CD4-positive, alpha-beta T cell treated with Interleukin-21 for 1 hour (primary cell): Measurements from ENCODE around the gene ADAM19.
A peak's percentile ranks its signal among the peaks of the same experiment; 100 is the strongest.

Source experiments
- DNase-seq: peaks from one replicate; pipeline ENCODE4 v3.0.0-alpha.2; 2020

The ADAM19 gene

DNA sequence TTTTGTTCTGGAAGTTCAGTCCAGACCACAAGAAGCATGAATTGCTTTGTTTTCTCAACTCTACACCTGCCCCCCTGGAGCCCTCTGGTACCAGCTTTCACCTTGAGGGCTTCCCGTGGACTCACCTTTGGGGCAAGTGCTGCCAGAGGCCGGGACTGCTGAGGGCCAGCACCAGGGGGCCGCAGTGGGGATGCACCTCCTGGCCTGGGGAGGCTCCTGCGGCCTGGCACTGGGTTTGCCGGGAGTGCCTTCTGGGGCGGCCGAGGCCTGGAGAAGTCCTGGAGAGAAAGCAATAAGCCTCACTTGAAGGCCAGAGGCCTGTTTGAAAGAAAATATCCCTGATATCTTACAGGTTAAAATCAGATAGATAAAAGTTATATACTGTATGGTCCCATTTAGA lies 93.9 kb downstream of the ADAM19 start:
- DNase-seq = no peak

GRCh38 chr5:157481265-157481664 lies 94.3 kb downstream of the ADAM19 start:
- DNase-seq = no peak

DNA sequence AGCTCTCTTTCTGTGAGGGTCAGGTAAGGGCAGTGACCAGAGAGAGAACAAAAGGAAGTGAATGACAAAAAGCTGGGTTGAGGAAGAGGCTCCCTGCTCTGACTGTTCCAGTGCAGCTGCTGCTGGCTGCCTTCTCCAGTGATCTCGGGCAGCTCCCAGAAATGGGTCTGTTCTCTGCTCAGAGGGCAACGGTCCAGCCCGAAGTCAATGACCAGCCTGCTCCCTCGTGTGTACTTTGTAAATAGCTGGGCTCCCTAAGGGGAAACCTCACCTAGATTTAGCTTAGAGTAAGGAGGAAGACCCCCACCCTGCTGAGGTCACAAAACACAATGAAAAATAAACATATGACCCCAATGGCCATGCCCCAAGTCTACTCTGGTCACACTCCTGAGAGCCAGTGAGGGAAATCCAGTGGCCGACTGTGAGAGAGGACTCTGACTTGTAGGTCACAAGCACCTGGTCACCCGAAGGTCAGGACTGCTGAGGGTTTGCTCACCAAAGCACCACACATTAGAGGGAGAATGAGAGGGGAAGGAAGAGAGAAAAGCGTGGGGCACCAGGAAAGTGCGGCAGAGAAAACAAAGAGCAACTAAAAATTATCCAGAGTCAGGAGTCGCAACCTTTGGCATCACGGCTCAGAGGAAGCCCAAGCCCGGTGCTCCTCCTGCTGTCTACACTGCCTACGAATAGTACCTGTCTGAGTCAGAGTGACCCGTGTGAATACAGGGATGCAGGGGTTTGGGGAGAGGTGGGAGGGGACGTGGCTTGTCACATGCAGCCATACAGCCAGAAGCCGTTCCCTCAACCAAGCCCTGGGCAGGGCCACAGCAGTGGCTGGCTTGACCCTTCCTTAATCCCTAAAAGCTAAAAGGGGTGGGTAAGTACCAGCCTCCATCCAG lies 95.7 kb downstream of the ADAM19 start:
- no peak for DNase-seq

- DNase-seq = no peak
Observed at GRCh38 chr5:157479166-157479565, 96.4 kb downstream of the ADAM19 start.

DNA sequence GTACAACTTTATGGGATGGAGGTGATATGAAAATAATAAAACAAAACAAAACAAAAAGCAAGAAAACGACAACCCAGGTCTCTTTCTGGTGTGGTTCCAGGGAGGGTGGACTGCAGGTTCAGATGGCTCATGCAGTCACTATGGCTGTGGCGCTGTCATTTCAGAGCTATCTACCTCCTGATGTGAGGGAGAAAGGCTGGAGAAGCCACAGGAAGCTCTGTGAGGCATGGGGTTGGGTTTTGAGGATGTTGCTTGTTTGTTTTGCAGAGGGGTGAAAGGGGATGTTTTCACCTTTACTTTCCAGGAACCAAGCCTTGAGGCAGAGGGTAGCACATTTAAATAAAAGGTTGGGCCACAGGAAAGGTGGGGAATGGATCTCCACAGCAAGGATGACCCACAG lies 96.8 kb downstream of the ADAM19 start:
- DNase-seq = no peak

DNA sequence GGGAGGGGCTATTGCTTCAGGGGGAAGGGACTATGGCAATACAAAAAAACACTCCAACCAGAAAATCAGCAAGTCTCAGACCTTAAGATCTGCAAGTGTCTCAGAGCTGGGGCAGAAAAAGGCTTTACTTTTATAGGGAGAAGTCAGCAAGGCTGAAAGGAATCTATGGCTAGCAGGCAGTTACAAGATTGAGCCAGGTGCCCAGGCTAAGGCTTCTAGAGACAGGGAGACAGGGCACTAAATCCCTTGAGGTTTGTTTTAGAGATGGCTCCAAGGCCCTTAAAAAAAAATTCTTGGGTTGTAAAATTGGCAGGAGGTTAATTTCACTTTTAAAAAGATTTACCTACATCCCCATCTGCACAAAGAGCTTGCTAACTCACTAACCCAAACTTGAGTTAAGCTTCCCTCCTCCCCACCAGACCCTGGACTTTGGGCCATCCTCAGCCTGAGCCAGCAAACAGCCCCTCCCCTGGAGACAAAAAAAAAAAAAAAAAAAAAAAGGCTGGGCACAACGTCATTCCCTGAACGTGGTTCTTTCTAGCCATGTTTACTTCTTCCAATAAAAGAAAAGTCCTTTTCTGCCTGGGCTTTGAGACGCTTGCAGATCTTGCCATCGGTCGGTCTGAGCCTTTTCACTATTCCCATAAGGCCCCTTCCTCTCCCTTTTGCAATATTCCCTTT lies 97.6 kb downstream of the ADAM19 start:
- DNase-seq = no peak

- DNase-seq = peak; percentile 52
Observed at GRCh38 chr5:157476702-157477408, 98.7 kb downstream of the ADAM19 start.

DNA sequence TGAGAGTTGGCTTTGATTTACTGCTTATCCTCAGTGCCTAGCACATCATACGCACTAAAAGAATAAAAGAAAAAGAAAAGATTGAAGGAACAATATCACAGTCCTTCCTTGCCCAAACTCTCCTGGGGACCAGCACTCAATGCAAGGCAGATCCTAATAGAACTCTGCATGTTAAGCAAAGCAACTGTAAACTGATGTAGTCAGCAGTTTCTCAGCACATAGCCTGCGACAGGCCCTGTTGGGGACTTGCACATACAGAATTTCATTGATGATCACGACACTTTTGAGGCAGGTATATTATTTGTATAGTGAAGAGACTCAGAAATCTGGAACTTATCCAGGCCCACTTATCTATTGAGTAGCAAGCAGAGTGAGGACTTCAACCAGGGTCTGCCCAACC lies 100.1 kb downstream of the ADAM19 start:
- no peak for DNase-seq

DNA sequence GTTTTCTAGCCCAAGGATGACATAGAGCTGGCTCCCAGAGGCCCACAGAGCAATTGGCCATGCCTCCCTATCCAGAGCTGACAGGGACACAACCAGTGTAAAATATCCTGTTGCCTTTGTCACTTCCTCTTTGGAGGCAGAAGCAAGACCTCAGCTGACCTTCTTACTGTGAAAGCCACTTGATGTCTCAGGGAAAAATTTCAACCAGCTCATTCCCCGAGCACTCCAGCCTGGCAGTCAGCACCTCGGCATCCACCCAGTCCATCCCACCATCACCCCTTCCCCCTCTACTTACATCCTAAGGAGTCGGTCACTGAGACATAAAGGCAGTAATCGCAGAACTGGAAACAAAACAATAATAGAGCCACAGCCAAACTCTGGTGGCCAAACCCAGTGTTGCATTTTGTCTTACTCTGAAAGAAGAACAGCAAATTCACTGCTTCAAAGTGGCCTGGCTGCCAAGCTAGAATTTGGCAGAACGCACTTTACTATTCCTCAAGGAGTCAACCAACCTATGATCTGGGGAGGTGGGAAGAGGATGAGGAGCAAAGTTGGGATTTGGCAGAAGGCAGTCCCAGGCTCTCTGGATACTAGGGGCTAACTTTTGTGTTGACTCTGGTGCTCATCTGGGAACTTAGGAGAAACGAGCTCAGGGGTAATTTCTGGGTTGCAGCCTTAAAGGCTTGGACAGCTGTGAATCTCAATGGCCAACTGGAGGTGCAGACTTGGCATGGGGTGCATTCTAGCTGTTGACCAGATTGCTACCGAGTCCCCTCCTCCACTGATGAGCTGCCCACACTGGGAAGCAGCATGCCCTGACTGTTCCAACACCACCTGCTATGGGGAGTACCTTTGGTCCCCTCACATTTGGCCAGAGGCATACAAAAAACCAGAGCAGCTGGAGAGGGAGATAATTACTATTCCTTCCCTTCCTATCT lies 101.9 kb downstream of the ADAM19 start:
- no peak for DNase-seq

DNA sequence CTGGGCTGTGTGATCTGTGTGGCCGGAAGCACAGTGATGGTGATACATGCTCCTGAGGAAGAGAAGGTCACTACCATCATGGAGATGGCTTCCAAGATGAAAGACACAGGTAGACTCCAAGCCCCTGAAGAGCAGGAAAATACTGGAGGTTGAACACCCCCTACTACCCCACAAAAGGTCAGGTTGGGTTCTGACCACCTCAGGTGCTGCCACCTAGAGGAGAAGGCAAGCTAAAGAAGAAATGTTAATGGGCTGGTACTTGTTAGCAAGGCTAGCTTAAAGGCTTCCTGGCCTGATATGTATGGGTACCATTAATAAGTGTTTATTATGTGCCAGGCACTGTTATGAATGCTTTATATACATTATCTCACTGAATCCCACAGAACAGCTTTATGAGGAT lies 103.9 kb downstream of the ADAM19 start:
- DNase-seq = no peak

DNA sequence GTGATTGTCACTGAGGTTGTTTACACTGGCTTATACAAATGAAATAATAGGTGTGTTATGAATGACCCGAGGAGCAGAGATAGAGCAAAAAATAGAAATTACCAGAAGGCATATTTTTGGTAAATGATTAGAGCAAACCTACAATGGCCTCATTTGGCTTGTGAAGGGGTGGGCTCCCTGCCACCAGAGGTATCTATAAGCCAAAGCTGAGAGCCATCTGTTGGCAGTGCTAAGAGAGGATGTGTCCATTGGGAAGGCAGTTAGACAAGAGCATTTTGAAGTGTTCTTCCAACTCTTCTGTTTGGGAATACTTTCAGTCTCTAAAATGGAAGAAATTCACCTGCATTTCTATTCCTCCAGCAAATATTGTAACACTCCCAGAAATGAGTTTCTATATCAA lies 104.9 kb downstream of the ADAM19 start:
- no peak for DNase-seq

DNA sequence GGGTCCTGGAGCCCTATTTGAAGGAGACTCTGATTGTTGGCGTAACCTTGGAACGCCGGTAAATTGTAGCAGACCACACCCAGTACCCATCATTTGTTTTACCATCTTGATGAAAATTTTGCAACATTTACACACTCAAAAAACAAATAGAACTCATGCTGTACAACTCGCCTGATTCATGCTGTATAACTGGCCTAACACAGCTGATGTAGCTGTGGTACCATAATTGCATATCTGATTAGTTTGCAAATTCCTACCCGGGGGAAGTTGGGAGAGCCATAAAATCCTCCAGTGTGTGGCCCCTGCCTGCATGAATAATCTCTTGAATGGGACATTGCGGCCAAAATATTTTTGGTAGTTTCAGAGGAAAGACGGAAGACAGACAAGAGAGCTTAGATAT lies 105.9 kb downstream of the ADAM19 start:
- DNase-seq = no peak

DNA sequence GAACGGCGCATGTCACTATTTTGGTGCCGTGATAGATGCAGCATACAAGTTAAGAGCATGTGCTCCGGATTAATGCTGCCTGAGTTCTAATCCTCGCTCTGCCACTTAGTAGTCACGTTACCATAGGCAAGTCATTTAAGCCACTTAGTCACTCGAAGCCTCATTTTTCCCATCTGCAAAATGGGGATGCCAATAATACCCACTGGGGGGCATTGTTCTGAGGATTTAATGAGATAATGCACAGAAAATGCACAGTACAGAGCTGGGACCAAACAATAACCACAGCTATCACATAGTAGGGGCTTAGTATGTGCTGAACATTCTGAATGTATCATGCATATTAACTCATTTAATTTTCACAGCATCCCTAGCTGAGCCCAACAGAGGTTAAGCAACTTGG lies 106.5 kb downstream of the ADAM19 start:
- DNase-seq = no peak

GRCh38 chr5:157468293-157468965 lies 107.1 kb downstream of the ADAM19 start:
- no peak for DNase-seq

- DNase-seq = no peak
Observed at GRCh38 chr5:157464519-157465171, 110.9 kb downstream of the ADAM19 start.

GRCh38 chr5:157463621-157464518 lies 111.7 kb downstream of the ADAM19 start:
- DNase-seq = no peak

GRCh38 chr5:157463081-157463480 lies 112.5 kb downstream of the ADAM19 start:
- DNase-seq = no peak

DNA sequence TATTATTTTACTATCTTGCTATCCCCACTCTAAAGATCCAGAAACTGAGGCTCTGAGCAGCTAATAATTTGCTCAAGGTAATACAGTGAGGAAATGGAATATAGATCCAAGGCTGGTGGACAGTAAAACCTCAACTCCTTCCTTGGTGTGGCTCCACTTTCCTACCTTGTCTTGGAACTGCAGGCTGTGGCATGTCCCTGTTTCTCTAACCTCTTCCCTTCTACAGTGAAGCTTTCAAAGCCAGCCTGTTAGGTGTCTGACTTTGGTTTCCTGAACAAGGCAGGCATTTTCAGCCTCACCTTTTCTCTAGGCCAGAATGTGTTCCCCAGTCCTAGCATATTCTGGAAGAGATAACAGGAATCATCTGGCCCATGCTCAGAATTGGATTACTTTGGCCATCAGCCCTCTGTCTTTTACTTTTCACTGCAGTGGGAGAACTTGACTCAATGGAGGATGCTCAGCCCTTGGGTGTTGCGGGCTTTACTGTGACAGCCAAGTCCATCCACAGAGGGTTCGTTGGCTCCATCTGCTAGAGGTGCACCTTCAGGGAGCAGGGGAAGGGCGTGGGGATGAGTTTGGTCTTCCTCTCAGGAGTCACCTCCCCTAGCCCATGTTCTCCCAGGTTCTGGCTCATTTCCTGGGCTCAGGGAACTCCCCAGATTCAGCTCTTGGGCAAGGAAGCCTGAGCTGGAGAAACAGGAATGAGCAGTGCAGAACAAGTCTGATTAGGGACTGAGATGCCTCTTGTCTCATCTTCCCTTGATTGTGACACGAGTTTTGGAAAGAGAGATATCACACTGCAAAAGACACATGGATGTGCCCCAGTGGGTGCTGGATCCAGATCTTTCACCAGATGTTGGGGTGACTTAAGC lies 114.4 kb downstream of the ADAM19 start:
- no peak for DNase-seq
